A172 (cell line): ENCODE measurements around the gene BAHCC1. TPM values are rescaled to one million over a fixed set of nuclear protein-coding genes. Genes with fewer than 3 reads are reported as not detected.

ENCODE experiments used
- DNase-seq: peaks from one replicate; pipeline ENCODE4 v3.0.0-alpha.2; 2015; ENCODE audit warnings: low spot score
- total RNA-seq: library from RNA; depleted of rRNA; stranded (reverse); fragments of >200 nt; shearing (Covaris generic); gene quantifications from 2 replicates; pipeline ENCODE4 v1.2.3, GENCODE V29; 2014

Gene BAHCC1
- total RNA-seq, 1 experiment from 2014 or later = 0.95 TPM

DNA sequence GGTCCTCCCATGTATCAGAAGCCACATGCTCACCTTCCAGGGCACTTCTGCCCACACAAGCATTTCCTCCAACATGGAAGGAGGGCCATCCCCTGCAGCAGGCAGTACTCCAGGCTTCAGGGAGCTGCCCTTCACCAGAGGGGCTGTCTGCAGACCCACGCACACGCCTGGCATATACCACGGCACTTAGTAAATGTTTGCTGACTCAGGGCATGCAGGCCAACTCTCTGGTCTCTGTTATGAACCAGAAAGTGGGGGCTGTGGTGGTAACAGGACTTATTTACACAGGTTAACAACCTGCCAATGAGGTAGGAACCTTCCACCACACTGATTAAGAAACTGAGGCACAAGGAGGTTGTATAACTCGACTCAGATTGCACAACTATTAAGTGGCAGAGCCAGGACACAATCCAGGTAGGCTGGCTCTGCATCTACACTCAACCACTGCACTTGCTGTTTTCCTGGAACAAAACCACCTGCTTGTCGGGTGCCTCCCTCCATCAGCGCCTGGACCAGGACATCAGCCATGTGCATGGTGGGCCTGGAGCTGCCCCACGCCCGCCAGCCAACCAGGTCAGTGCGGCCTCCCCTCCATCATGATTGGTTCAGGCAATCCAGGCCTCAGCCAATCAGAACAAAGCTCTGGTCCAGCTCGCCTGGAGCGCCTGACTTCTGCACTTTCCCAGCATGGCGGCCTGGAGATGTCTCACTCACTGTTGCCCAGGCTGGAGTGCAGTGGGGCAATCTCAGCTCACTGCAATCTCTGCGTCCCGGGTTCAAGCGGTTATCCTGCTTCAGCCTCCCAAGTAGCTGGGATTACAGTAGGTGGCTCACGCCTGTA, 98.2 kb downstream of the BAHCC1 start:
- no peak for DNase-seq

DNA sequence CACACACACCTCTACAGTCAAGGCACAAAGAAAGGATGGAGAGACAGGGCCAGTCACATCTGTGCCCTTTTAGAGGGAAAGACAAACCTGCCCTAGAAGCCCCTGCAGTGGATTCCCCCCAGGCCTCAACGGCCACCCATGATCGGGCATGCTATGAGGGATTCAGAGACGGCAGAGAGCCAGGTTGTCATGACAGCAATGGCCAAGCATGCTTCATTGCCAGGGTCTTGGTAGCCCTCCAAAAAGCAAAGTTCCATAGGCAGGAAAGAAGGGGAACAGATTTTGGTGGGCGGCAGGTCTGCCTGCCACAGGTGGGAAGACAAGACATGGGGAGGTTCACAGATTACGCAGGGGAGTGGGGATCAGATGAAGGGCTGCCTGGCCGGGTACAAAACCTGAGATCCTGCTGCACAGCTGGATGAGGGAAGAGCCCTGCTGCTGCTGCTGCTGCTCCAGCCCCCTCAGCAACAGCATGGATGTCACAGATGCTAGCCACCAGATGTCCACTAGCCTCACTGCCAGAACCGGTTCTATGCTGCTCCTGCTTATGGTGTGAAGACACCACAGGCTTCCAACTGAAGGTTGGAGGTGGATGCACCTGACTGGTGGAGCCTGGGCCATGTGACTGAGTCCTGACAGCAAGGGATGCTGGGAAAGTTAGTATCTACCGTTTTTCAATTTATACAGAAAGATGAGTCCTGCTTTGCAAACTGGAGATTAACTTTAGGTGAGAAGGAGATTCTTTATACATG, 99.5 kb downstream of the BAHCC1 start:
- DNase-seq = no peak

DNA sequence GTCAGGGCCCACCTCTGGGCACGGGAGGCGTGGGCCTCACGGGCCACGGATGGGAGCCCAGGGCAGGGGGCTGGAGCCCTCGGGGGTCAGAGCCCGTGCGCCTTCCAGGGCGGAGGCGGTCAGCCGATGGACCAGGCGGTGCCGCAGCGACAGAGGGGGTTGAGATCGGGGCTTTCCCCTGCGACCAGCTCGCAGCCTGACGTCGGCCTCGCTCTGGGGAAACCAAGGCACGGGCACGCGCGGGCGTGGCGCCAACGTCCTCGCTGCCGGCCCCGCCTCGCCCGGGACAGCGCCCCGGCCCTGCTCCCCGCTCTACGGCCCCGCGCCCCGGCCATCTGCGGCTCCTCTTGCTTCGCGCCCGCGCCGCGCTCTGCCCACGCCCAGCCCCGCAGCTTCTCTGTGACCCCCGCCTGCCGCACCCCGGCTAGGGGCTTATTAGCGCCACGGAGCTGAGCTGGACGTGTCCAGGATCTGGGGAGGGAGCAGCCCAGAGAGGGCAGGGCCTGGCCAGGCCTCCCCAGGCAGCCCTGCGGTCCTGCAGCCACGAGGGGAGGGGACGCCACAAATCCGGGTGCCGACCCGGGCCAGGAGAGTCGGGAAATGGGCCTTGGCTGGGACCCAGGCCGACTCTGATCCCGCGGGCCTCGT, 103.8 kb downstream of the BAHCC1 start:
- DNase-seq = no peak

DNA sequence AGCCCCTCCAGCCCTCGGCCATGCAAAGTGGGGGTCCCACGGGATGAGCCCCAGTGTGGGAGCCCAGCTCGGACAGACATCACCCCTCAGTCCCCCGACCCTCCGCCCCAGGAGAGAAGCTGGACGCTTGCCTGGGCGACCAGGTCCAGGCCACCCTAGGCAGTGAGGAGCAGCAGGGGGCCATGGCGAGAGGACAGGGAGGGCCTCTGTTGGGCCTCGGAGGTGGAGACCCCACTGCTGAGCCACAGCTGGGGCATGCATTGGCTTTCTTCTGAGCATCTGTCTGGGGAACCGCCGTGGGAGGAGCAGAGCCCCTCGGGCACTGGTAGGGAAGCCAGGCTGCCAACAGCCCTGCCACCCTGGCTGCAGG, 104.3 kb downstream of the BAHCC1 start:
- no peak for DNase-seq

DNA sequence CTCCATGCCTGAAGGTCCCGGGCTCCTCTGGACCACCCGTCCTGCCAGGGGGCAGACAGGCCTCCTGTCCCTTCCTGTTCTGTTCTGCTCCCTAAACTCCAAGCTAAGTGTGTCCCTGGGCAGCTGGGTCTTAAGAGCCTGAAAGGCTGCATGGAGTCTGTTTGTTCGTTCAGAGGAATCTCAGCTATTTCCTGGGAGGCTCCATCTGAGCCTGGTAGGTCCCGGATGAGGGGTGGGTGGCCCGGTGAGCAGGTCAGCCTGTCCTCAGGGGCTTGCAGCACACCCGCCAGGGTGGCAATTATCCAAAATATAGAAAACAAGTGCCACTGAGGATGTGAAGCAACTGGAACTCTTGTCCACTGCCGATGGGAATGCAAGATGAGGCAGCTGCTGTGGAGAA, 104.8 kb downstream of the BAHCC1 start:
- no peak for DNase-seq

DNA sequence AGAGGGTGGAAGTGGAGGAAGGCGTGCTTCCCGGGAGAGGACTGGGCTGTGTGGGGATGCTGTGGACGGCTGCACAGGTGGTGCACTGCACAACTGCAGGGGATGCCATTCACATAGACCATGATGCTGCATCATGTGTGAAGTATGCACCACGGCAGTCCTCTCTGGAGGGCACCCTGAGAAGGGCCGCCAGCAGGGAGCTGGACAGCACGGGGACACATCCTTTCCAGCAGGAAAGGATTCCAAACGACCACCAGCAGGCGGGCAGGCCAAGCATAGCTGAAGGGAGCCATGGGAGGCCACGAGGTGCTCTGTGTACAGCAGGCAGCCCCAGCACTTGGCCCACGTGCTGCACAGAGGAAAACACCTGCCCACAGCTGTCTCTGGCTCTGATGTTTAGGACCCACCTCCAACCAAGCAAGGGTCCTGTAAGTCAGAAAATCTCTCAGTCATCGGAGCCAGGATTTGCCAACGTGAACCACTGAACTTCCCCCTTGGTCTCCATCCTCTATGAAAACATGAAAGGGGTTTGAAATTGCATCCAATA, 107.3 kb downstream of the BAHCC1 start:
- no peak for DNase-seq

DNA sequence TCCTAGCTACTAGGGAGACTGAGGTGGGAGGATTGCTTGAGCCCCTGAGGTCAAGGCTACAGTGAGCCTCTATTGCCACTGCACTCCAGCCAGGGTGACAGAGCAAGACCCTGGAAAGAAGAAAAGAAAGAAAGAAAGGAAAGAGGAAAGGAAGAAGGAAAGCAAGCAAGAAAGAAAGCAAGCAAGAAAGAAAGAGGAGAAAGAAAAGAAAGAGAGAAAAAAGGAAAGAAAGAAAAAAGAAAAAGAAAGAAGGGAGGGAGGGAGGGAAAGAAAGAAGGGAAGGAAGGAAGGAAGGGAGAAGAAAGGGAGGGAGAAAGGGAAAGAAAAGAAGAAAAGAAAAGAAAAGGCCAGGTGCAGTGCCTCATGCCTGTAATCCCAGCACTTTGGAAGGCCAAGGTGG, 108.4 kb downstream of the BAHCC1 start:
- DNase-seq = no peak

DNA sequence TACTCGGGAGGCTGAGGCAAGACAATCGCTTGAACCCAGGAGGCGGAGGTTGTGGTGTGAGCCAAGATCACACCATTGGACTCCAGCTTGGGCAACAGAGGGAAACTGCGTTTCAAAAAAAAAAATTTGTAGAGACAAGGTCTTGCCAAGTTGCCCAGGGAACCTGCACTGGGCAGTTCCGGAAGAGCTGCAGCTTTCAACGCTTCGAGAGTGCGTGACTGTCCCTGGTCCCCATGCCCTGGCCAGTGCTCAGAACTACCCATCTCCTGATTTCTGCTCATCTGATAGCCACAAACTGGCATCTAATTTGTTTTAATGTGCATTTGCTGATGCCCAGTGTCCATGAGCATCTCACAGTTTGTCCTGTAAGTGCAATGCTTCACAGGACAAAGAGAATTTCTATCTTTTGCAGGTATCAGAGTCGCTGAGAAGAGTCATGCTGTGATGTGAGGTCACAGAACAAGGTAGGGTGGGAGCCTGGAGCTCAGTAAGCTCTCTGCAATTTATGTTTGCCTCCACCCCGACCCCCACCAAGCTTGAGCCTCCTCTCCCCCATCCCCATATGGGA, 113.5 kb downstream of the BAHCC1 start:
- peak; percentile 40 for DNase-seq

DNA sequence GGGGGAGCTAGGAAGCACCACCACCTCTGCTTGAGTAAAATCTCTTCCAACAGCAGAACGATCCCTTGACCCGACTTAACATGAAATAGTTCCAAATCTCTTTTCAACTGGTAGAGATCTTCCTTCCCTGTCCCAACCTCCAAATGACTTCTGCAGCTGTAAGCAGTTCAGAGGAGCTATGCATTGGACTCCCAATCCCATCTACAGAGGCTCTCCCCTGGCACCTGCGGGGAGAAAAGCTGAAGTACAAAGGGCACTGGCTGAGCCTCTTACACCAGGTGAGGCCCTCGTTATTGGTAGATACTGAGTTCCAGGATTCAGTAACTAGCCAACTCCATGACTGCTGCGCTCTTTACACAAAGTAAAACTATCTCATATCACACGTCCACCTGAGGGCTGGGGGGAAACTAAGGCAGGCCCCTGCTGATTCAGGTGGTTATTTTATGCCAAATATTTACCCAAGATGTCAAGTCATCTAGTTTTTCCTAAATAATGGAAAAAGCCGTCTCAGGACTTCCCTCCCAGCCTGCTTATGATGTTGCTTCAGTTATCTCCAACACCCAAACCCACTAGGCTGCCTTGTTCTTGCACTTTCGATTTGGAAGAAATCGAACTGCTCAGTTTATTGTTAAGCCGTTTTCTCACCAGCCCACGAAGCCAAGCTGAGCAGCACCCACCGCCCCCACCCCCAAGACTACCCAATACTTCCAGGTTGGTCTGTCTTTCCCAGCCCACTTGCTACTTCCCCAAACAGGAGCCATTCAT, 114.1 kb downstream of the BAHCC1 start:
- DNase-seq = no peak

DNA sequence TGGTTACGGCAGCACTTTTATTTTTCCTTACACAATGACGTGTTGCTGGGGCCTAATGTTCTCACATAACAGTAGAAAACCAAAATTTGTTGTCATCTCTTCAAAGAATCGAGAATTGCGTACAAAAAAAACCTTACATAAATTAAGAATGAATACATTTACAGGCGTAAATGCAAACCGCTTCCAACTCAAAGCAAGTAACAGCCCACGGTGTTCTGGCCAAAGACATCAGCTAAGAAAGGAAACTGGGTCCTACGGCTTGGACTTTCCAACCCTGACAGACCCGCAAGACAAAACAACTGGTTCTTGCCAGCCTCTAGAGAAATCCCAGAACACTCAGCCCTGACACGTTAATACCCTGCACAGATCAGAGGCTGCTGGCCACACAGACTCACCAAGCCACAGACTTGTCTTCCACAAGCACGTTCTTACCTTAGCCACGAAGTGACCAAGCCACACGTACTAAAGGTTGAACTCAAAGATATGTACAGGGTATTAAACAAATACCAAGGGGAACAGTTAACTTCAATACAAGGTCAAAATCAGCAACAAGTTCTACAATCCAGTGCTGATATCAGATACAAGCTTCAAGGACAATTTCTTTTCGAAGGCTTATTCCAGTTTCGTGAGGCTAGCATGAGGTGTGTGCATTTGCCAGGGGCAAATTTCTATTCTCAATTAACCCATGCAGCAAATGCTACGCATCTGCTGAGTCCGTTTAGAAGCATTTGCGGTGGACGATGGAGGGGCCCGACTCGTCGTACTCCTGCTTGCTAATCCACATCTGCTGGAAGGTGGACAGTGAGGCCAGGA, 114.9 kb downstream of the BAHCC1 start:
- no peak for DNase-seq

DNA sequence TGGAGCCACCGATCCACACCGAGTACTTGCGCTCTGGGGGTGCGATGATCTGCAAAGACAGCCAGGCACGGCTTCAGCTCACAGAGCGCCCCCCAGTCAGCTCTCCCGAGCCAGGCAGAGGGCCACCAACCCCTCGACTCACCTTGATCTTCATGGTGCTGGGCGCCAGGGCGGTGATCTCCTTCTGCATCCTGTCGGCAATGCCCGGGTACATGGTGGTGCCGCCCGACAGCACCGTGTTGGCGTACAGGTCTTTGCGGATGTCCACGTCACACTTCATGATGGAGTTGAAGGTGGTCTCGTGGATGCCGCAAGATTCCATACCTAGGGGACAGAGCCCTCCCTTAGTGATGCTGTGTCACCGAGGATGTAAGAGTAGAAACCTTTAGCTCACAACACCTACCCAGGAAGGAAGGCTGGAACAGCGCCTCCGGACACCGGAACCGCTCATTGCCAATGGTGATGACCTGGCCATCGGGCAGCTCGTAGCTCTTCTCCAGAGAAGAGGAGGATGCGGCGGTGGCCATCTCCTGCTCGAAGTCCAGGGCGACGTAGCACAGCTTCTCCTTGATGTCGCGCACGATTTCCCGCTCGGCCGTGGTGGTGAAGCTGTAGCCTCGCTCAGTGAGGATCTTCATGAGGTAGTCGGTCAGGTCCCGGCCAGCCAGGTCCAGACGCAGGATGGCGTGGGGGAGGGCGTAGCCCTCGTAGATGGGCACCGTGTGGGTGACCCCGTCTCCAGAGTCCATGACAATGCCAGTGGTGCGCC, 115.7 kb downstream of the BAHCC1 start:
- DNase-seq = no peak

DNA sequence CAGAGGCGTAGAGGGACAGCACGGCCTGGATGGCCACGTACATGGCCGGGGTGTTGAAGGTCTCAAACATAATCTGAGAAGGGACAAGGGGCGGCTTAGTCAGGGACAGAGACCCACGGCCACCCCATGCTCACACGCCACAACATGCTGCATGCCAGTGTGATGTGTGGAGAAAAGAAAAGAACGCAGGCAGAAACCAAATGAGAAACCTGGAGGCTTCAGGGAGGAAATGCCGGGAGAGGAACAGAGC, 116.2 kb downstream of the BAHCC1 start:
- DNase-seq = no peak

DNA sequence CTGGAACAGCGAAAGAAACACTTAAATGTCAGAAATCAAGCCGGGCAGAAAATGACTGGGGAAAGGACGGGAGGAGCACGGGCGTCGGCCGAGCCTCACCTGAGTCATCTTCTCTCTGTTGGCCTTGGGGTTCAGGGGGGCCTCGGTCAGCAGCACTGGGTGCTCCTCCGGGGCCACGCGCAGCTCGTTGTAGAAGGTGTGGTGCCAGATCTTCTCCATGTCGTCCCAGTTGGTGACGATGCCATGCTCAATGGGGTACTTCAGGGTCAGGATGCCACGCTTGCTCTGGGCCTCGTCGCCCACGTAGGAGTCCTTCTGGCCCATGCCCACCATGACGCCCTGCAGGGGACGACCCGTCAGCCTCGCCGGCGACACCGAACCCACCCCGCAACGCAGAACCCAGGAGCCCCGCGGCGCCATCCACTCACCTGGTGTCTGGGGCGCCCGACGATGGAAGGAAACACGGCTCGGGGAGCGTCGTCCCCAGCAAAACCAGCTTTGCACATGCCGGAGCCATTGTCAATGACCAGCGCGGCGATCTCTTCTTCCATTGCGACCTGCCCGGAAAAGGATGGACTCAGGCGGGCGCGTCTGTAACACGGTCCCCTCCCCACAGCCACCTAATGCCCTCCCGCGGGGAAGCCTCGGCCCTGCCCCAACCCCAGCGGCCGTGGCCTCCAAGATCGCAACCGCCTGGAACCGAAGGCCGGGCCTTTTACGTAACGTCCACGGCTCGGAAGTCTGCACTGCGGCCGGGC, 116.7 kb downstream of the BAHCC1 start:
- peak; percentile 46 for DNase-seq

DNA sequence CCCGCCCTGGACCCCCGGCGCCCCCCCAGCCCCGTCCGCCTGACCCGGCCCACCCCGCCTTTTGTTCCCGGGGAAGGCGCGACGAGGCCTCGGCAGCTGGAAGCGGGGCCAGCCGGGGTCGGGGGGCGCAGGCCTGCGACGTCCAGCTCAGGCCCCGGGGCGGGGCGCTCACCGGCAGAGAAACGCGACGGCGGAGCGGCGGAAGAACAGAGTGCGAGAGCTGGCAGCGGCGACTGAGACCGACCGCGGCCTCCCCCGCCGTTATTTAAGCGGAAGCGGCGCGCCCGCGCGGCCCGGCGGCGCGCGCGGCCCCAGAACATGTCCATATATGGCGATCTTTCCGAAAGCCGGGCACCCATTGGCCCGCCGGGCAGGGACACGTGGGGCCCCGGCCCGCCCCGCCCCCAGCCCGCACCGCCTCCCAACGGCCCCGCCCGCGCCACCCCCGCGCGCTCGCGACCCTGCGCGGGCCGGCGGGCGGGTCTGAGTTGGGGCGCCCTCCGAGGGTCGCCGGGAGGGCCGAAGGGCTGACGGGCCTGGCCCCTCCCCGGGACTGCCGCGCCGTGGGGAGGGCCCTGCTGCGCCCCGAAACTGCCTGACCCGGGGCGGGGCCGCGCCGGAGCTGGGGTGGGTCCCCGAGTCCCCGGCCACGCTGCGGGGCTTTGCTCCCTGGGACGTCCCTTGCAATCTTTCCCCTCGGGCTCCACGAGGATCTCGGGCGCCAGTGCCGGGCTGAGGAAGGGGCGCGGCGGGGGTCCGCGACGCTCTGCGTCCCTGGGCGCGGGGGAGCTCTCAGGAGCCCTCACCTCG, 117.5 kb downstream of the BAHCC1 start, which contains the start of gene ACTG1:
Gene ACTG1, minus strand, starts transcription at position 238 of the 810 bp plus-strand sequence. CDS start 445 bp downstream, outside the sequence.
- DNase-seq = peak; percentile 87

DNA sequence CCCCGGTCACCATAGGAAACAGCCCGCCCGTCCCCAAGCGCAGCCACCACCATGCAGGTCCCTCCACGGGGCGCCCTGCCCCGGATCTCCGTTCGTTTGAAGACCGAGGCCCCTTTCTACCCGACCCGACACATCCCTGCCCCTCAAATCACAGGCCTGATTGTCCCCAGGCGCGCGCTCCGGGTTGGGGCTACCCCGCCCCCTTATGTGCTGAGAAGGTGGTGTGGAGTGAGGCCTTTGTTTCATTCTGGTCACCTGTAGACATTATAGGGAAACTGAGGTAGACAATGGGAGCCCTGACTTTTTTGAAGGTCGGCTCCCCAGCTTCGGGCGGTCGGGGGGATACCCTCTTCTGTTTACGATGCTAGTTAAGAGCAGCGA, 118.1 kb downstream of the BAHCC1 start:
- peak; percentile 63 for DNase-seq

DNA sequence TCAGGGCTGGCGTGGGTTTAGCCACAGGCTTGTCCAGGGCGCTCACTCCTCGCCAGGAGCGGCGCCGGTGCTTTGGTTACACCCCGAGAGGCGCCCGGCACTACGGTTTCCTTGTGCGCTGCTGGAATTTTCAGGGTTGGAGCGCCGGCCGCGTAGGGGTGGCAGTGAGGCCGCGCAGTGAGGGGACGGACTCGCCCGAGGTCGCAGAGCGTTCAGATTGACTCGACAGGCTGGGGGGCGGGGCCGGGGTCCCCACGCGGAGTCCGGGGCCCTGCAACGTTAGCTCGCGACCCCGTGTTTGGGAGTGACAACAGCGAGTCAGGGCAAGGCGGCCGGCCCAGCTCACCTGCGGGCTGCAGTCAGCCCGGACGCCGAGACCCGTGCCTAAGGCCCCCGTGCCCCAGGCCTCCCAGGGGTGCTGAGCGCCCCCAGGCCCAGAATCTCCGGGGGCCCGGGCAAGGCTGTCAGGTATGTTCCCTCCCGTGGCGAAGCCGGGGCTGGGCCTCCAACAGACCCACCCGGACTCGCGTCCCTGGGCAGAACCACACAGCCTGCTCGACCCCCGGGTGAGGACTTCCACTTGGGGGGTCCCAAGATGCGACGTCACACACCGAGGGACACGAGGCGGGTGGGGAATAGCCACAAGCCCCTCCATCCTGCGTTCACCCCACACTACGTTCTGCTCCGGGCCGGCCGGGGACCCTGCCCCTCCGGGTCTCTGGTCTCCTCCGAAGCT, 118.7 kb downstream of the BAHCC1 start:
- no peak for DNase-seq

DNA sequence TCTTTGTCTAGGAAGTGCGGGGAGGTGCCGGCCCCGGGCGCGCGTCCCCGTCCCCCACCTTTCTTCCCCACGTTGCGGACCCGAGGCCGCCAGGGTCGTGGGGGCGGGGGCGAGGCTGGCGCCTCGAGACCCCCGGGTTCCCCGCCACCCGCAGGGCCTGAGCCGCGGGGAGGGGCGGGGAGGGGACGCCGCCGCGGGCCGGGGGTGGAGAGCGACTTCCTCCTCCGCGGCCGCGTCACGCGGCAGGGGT, 119.2 kb downstream of the BAHCC1 start:
- no peak for DNase-seq
